CD4-positive, alpha-beta memory T cell (primary cell): ENCODE data around the gene TTLL11. TPM values are rescaled to one million over a fixed set of nuclear protein-coding genes. Genes with fewer than 3 reads are reported as not detected.

Experiments used
- CTCF ChIA-PET: fragments of 350-600 bp; sonication (Branson Sonifier 250); formaldehyde crosslinking; loops from one replicate; lab custom pipeline; 2021; ENCODE audit warnings: inconsistent platforms; ENCODE audit not compliant: partially characterized antibody; lab: Charles Lee
- POLR2A ChIA-PET: fragments of 350-600 bp; sonication (Branson Sonifier 250); formaldehyde crosslinking; loops from one replicate; lab custom pipeline; 2021; ENCODE audit not compliant: partially characterized antibody; lab: Charles Lee
- DNase-seq, 5 donors: peaks; one replicate each; pipeline versions ENCODE4 v3.0.0 to v3.0.0-alpha.2; 2020 to 2022; ENCODE audit warnings: mixed read lengths in 1 of 5
- H3K27ac ChIP-seq: one replicate; pipeline ENCODE4 v1.7.0; 2013; ENCODE audit warnings: low read depth, low read length
- H3K27me3 ChIP-seq: 2 replicates; pipeline ENCODE4 v1.7.0; 2013; ENCODE audit warnings: mild to moderate bottlenecking, low read length, moderate library complexity; ENCODE audit not compliant: insufficient read depth
- H3K36me3 ChIP-seq: 2 replicates; pipeline ENCODE4 v1.7.0; 2013; ENCODE audit warnings: mild to moderate bottlenecking, low read length, moderate library complexity; ENCODE audit not compliant: insufficient read depth
- H3K4me1 ChIP-seq: 2 replicates; pipeline ENCODE4 v1.7.0; 2013; ENCODE audit warnings: mild to moderate bottlenecking, low read length, moderate library complexity; ENCODE audit not compliant: insufficient read depth
- H3K4me3 ChIP-seq, 2 donors: one replicate each; pipeline ENCODE4 v1.7.0; 2013; ENCODE audit warnings: low read length in 2 of 2, mild to moderate bottlenecking in 1 of 2
- H3K9me3 ChIP-seq, 2 donors: one replicate each; pipeline ENCODE4 v1.7.0; 2013; ENCODE audit warnings: low read length in 2 of 2, control low read depth in 1 of 2; ENCODE audit not compliant: control insufficient read depth in 1 of 2
- H3K27ac Mint-ChIP-seq, 7 donors: one replicate each; pipeline ENCODE4 v1.8.0; 2020 to 2021; ENCODE audit warnings: mixed read lengths in 7 of 7, mild to moderate bottlenecking in 6 of 7, inconsistent platforms in 3 of 7, moderate library complexity in 3 of 7
- H3K27me3 Mint-ChIP-seq, 2 donors: one replicate each; pipeline ENCODE4 v1.8.0; 2020 to 2021; ENCODE audit warnings: mixed read lengths in 2 of 2
- H3K36me3 Mint-ChIP-seq, 2 donors: one replicate each; pipeline ENCODE4 v1.8.0; 2020 to 2021; ENCODE audit warnings: mixed read lengths in 2 of 2, inconsistent platforms in 1 of 2, mild to moderate bottlenecking in 1 of 2
- H3K4me1 Mint-ChIP-seq, 4 donors: one replicate each; pipeline ENCODE4 v1.8.0; 2020 to 2021; ENCODE audit warnings: mixed read lengths in 4 of 4, mild to moderate bottlenecking in 1 of 4
- H3K4me3 Mint-ChIP-seq, 8 donors: one replicate each; pipeline ENCODE4 v1.8.0; 2020 to 2021; ENCODE audit warnings: mixed read lengths in 8 of 8, mild to moderate bottlenecking in 7 of 8, moderate library complexity in 6 of 8, inconsistent platforms in 3 of 8
- H3K9me3 Mint-ChIP-seq, 8 donors: one replicate each; pipeline ENCODE4 v1.8.0; 2020 to 2021; ENCODE audit warnings: mixed read lengths in 8 of 8, mild to moderate bottlenecking in 5 of 8, inconsistent platforms in 3 of 8, moderate library complexity in 1 of 8
- intact Hi-C: fragments of 100-400 bp; cut with micrococcal nuclease; formaldehyde crosslinking; loops from one replicate; pipeline ENCODE4 v1.15.1; 2023
- polyA plus RNA-seq, 2 donors: library from polyadenylated mRNA; unstranded; fragments of 300-500 nt; fragmentation: Illumina TruSeq; gene quantifications; one replicate each; pipeline ENCODE4 v1.2.3, GENCODE V29; 2021
- total RNA-seq, 2 experiments: library from RNA; stranded (reverse); gene quantifications; one replicate each; pipeline ENCODE4 v1.2.3, GENCODE V29; 2021

Gene TTLL11
- total and polyA plus RNA-seq, 4 experiments from 2014 or later, result 2.7 to 7.8 (median 3.1) TPM

DNA sequence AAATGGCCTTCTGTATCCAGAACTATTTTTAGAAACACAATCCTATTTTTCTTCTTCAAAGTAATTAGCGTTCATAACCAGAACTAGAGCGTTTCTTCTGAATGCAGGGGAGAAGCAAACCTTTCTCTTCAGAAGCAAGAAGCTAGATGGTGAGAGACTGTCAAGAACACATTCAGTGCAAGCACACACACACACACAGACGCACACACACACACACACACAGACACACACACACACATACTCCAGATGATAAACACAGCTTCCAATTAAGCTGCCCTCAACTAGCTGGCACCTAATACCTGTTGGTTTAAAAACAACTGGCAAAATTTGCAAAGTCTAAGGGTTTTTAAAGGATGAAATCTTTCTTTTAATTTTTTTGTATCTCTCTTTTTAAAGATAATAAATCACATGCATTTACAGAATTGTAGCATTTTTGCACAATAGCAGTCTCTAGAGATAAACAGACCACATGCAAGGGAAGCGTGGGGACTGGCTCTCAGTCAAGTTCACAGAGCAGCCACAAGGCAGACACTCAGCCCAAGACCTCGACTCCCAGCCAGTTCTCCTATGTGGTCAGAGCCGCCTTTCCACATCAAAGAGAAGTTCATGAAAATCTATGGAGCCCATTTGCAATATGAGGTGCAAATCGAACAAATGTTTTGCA is 138.5 kb downstream of the TTLL11 start:
- CTCF ChIA-PET, result no interaction called here

DNA sequence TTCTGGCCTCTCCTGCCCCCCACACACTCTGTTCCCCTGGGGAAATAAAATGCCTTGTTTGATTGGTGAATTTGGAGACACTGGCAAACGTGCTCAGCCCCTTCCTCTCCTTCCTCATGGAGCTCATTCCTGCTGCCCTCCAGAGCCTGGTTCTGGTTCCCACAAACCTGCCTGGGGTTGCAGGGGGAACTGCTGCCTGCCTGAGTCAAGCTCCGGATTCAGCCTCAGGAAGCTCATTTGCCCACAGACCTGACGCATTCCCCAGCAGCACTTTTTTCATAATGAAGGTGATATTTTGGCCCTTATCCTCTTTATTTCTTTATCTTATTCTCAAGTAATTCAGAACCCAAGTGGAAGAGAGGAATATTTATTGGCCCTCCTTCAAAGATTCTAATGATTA is 140.5 kb downstream of the TTLL11 start:
- H3K9me3 ChIP-seq, result no peaks in the 10 kb centered on the region
- intact Hi-C loops, result no loop called here
- H3K27ac Mint-ChIP-seq, result no peak overlapping the region
- H3K27me3 Mint-ChIP-seq, result no peaks in the 10 kb centered on the region
- ChIA-PET POLR2A (no interaction called here), CTCF (no interaction called here)
- H3K27me3 ChIP-seq, result no peaks in the 10 kb centered on the region
- H3K4me3 Mint-ChIP-seq, result no peak overlapping the region
- no peak overlapping the region for H3K4me3 ChIP-seq
- no peak for DNase-seq
- peaks cover 0 to 6% of the 10 kb centered on the region in 2 donors for H3K36me3 Mint-ChIP-seq
- H3K4me1 ChIP-seq, result no peaks in the 10 kb centered on the region
- H3K27ac ChIP-seq, result no peak overlapping the region
- H3K9me3 Mint-ChIP-seq, result peaks cover 0 to 3% (median 0%) of the 10 kb centered on the region in 8 donors
- H3K4me1 Mint-ChIP-seq, result no peaks in the 10 kb centered on the region
- H3K36me3 ChIP-seq, result no peaks in the 10 kb centered on the region

More for the DNA sequence above, 138.5 kb downstream of the TTLL11 start:
- Mint-ChIP-seq H3K4me3 (no peak overlapping the region), H3K9me3 (peaks cover 0 to 3% (median 0%) of the 10 kb centered on the region in 8 donors), H3K4me1 (no peaks in the 10 kb centered on the region), H3K36me3 (peaks cover 0 to 6% of the 10 kb centered on the region in 2 donors), H3K27ac (no peak overlapping the region), H3K27me3 (no peaks in the 10 kb centered on the region)
- Histone ChIP-seq H3K9me3 (no peaks in the 10 kb centered on the region), H3K4me3 (no peak overlapping the region), H3K4me1 (no peaks in the 10 kb centered on the region), H3K27ac (no peak overlapping the region), H3K36me3 (no peaks in the 10 kb centered on the region), H3K27me3 (no peaks in the 10 kb centered on the region)
- POLR2A ChIA-PET, result no interaction called here
- intact Hi-C loops, result no loop called here
- no peak for DNase-seq

DNA sequence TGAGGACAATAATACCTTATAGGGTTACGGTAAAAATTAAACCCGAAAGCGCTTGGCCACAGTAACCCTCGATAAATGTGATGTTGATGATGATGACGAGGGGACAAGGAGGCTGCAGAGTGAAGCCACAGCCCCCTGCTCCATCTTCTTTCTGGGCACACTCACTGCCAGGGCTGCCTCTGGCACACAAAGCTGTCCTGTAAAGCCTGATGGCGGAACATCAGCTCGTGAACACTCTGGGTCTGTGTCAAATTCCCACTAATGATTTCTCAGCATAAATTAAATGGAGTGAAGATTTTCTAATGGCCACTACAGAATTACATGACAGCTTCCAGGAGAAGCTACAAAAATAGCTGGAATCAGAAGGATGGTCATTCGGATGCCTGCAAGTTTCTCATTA is 142.2 kb downstream of the TTLL11 start:
- CTCF ChIA-PET, result no interaction called here
- Histone ChIP-seq H3K27ac (no peak overlapping the region), H3K27me3 (no peaks in the 10 kb centered on the region), H3K36me3 (no peaks in the 10 kb centered on the region), H3K9me3 (no peaks in the 10 kb centered on the region), H3K4me1 (no peaks in the 10 kb centered on the region), H3K4me3 (no peak overlapping the region)
- Mint-ChIP-seq H3K27me3 (no peaks in the 10 kb centered on the region), H3K27ac (no peak overlapping the region), H3K4me1 (no peaks in the 10 kb centered on the region), H3K4me3 (no peak overlapping the region), H3K9me3 (peaks cover 0 to 5% (median 0%) of the 10 kb centered on the region in 8 donors), H3K36me3 (peaks cover 0 to 7% of the 10 kb centered on the region in 2 donors)
- no peak for DNase-seq
- POLR2A ChIA-PET, result no interaction called here
- intact Hi-C loops, result no loop called here

DNA sequence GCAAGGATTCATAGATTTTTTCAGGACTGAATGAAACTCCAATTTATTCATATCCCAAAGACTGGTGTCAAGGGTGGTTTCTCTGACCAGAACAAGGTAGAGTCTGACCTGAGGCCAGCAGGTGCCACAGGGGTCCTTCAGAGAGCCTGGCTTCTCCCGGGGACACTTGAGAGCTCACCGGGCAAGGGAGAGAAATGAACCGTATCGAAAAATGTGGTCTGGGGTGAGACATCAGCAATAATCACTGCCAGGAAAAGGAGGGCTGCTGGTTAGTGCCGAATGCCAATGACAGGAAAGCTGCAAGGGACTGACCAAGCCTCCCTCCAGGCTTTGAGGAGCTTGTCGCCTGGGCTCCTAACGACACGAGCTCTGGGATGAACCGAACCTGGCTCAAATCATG is 142.7 kb downstream of the TTLL11 start:
- no peaks in the 10 kb centered on the region for H3K4me1 Mint-ChIP-seq
- ChIA-PET CTCF (no interaction called here), POLR2A (no interaction called here)

DNA sequence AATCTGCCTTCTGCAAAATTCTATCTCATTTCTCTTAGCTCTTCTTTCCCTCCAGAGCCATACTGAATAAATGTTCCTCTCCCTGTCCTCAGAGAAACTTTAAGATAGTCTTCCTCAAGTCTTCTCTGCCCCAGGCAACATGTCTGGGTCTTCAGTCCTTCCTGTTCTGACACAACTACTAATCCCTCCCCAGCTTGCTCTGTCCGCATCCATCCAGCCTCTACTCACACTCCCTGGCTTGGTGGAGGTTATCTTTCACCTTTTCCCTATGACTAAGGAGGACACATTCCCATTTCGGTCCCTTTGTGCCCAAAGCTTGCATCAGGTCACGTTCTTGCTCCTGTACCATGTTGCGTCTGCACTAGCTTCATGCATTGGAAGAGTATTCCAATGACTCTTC is 143.3 kb downstream of the TTLL11 start:
- no peak overlapping the region for H3K27ac ChIP-seq
- no peaks in the 10 kb centered on the region for H3K4me1 Mint-ChIP-seq
- H3K27me3 Mint-ChIP-seq, result no peaks in the 10 kb centered on the region
- POLR2A ChIA-PET, result no interaction called here
- DNase-seq, result no peak
- no peak overlapping the region for H3K4me3 Mint-ChIP-seq
- no peak overlapping the region for H3K4me3 ChIP-seq
- peaks cover 0 to 10% of the 10 kb centered on the region in 2 donors for H3K36me3 Mint-ChIP-seq
- H3K4me1 ChIP-seq, result no peaks in the 10 kb centered on the region
- H3K27me3 ChIP-seq, result no peaks in the 10 kb centered on the region
- CTCF ChIA-PET, result no interaction called here
- H3K36me3 ChIP-seq, result no peaks in the 10 kb centered on the region
- peak overlapping the region in 1 of 7 donors; percentile 13 for H3K27ac Mint-ChIP-seq
- H3K9me3 ChIP-seq, result no peaks in the 10 kb centered on the region
- intact Hi-C loops, result no loop called here
- H3K9me3 Mint-ChIP-seq, result peaks cover 0 to 5% (median 0%) of the 10 kb centered on the region in 8 donors

More for the DNA sequence above, 142.7 kb downstream of the TTLL11 start:
- Histone ChIP-seq H3K4me1 (no peaks in the 10 kb centered on the region), H3K36me3 (no peaks in the 10 kb centered on the region), H3K27me3 (no peaks in the 10 kb centered on the region), H3K27ac (no peak overlapping the region), H3K9me3 (no peaks in the 10 kb centered on the region), H3K4me3 (no peak overlapping the region)
- no peak for DNase-seq
- intact Hi-C loops, result no loop called here
- Mint-ChIP-seq H3K9me3 (peaks cover 0 to 5% (median 0%) of the 10 kb centered on the region in 8 donors), H3K27me3 (no peaks in the 10 kb centered on the region), H3K27ac (no peak overlapping the region), H3K4me3 (no peak overlapping the region), H3K36me3 (peaks cover 0 to 10% of the 10 kb centered on the region in 2 donors)

DNA sequence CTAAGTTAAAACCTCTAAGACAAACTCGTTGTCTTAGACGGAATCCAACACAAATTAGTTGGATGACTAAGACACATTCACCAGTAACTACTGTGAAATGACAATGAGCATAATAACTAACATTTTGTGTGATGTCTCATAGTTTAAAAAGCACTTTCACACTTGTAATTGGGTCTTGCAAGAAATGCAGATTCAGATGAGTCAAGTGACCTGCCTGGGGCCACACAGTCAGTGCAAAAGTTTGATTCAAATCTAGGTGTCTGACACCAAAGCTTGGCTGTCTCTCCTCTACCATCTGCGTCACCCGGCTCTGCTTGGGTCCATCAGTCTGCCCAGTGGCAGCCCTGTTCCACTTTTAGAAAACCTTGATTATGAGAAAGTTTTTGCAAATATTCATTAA is 143.7 kb downstream of the TTLL11 start:
- Histone ChIP-seq H3K36me3 (no peaks in the 10 kb centered on the region), H3K27me3 (no peaks in the 10 kb centered on the region), H3K27ac (no peak overlapping the region), H3K9me3 (no peaks in the 10 kb centered on the region), H3K4me1 (no peaks in the 10 kb centered on the region), H3K4me3 (no peak overlapping the region)
- intact Hi-C loops, result no loop called here
- ChIA-PET POLR2A (no interaction called here), CTCF (no interaction called here)
- Mint-ChIP-seq H3K4me1 (no peaks in the 10 kb centered on the region), H3K4me3 (no peak overlapping the region), H3K27ac (no peak overlapping the region), H3K36me3 (peaks cover 0 to 10% of the 10 kb centered on the region in 2 donors), H3K9me3 (peaks cover 0 to 5% (median 0%) of the 10 kb centered on the region in 8 donors), H3K27me3 (no peaks in the 10 kb centered on the region)
- no peak for DNase-seq

DNA sequence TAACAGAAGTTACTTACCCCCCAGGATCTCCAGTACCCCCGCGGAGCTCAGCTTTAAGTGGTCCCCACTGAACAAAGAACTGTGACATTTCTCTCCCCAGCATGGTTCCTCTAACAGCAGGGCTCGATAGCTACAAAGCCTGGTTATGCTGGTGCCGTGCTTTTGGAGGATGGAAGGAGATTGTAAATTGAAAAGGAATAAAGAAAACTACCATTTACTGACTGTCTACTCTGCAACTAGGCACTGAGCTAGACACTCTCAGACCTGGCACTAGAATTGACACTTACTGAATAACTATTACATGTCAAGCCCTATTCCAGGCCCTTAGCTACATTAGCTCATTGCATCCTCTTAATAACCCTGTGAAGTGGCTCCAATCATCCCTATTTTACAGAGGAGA is 145.3 kb downstream of the TTLL11 start:
- H3K27me3 Mint-ChIP-seq, result no peaks in the 10 kb centered on the region
- no peaks in the 10 kb centered on the region for H3K4me1 ChIP-seq
- H3K27ac Mint-ChIP-seq, result no peak overlapping the region
- H3K9me3 Mint-ChIP-seq, result peaks cover 0 to 5% (median 0%) of the 10 kb centered on the region in 8 donors
- ChIA-PET CTCF (no interaction called here), POLR2A (no interaction called here)
- no peaks in the 10 kb centered on the region for H3K36me3 ChIP-seq
- H3K36me3 Mint-ChIP-seq, result peaks cover 0 to 13% of the 10 kb centered on the region in 2 donors
- H3K4me3 ChIP-seq, result no peak overlapping the region
- H3K4me1 Mint-ChIP-seq, result no peaks in the 10 kb centered on the region
- H3K4me3 Mint-ChIP-seq, result no peak overlapping the region
- H3K9me3 ChIP-seq, result no peaks in the 10 kb centered on the region
- DNase-seq, result no peak
- H3K27me3 ChIP-seq, result no peaks in the 10 kb centered on the region
- no peak overlapping the region for H3K27ac ChIP-seq
- intact Hi-C loops, result no loop called here
